KBM-7 (cell line): ENCODE results near the gene PAX7.

Experiments
- DNase-seq: peaks from one replicate; pipeline ENCODE4 v3.0.0-alpha.2; 2015
- in situ Hi-C: fragments of 300-500 bp; cut with MboI; formaldehyde crosslinking; loops from 2 replicates; pipeline ENCODE4 v1.14.3; 2020; ENCODE audit warnings: low sequenced_read_pairs, low pct_unique_long_range_greater_than_20kb, mixed read lengths

PAX7 gene

DNA sequence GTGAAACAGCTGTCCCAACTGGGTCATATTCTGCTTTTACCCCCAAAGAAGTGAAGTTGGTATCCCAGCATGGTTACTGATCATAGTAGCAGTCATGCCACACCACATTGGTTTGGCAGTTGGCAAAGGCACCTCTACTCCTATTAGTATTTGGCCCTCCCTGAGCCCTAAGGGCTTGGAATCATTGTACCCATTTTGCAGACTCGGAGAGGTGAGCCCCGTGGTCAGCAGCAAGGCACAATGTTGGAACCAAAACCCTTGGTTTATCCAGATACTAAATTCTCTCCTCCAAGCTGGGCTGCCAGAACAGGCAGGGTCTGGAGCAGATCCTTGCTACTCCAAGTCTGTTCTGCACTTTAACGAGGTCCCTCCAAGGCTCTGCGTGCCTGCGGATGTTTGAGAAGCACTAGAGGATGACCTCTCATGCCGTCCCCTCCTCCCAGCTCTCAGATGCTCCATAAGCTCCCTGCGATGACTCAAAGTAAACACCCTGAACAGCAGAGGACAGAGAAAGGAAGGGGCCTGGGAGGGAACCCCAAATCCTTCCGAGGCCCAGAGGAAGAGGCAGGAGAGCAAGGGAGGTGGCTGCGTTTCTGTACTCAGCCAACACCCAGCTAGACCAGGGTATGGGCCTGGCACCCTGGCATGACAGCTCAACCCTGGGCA is 89.3 kb downstream of the PAX7 start:
- no peak for DNase-seq
- in situ Hi-C loops: no loop called here

DNA sequence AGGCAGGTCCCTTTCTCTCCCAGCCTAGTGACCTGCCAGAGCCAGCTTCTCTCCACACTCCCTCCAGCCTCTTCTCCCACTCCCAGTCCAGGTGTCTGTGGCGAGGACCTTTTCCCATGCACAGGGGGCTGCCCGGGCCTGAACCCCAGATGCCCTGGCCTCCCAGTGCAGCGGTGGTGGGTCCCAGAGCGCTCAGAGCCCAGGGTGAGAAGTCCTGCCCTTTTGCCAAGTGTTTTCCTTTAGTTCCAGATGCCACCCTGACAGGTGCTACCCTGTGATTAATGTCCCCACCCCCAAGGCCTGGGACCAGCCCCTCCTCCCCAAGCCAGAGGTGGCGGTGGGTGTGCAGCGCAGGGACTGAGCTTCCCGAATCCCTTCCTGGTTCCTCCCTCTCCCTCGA is 90.4 kb downstream of the PAX7 start:
- DNase-seq: no peak
- in situ Hi-C loops: no loop called here

DNA sequence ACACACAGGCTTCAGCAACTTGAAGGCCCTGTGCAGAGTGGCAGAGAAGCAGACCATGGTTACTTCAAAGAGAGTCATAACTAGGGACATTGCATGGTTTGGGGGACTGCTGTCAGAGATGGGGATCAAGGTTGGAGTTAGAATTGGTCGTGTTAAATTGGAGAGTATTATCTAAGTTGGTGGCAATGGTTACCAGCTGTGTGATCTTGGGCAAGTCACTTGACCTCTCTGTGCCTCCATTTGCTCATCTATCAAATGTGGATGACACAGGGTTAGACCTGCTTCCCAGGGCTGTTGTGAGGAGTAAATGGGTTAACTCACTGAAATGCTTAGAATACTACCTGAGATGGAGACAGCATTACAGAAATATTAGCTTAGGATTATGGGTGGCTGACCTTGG is 91.1 kb downstream of the PAX7 start:
- in situ Hi-C loops: no loop called here
- no peak for DNase-seq

DNA sequence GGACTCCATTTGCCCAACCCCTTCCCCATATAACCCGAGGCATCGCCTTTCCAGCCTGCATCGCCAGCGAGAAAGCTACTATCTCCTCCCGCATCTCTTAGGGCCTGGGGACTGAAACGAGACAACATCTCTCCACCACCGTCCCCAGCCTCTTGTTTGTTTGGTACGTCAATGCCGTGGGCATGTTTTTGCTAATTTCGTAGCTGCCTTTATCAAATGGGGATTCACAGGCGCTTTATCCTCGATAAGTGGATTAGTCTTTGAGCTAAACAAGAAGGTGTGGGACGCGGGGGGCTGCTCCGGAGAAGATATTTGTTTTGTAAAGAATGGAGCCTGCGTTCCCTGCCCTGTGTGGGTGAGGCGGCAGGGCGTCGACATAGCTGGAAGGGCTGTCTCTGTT is 91.6 kb downstream of the PAX7 start:
- DNase-seq: no peak
- in situ Hi-C loops: no loop called here

DNA sequence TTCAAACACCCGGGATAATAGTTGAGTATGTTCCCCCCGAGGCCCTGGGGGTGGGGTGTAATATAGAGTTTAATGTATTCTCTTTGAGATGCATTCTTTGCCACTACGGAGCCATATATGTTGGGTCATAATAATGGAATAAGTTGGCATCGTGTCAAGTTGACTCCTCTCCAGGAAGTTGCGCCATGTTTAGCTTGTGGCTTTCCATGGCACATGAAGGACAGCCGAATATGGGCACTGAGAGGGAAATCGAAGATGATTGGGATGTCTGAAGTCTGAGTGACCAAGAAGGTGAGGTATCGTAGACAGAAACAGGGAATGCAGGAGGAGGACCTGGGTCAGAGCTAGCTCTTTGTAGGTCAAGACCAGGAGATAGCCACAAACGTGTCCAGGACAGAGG is 92.6 kb downstream of the PAX7 start:
- in situ Hi-C loops: no loop called here
- no peak for DNase-seq

DNA sequence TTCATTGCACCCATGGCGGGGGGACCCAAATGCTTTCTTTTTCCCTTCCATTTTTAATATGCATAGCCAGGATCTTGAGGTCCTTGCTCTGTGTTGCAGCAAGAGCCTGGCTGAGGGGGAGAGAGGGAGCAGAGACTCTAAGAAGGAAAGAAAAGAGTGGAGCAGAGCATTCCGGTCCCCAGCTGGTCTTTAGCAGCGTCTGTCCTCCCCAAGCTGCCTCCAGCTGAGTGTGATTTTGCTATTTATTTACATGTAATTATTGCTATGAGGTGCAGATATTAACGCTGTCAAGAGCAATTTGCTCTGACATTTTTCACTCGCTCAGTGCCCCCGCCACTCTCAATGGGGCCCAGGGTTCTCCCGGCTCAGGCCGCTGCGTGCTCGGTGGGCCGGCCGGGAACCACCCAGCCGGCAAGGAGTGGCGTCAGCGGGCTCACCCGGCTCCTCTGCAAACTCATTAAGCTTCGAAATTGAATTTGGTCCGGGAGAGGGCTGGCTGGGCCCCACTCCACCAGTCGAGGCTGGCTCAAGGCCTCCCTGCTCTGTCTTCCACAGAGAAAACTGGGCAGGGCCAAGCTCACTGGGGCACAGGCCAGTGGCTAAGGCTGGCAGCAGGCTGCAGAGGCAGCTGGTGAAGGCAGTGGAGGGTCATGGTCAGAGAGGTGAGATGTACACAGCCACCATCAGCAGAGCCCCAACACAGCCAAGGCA is 93.2 kb downstream of the PAX7 start:
- in situ Hi-C loops: no loop called here
- no peak for DNase-seq

DNA sequence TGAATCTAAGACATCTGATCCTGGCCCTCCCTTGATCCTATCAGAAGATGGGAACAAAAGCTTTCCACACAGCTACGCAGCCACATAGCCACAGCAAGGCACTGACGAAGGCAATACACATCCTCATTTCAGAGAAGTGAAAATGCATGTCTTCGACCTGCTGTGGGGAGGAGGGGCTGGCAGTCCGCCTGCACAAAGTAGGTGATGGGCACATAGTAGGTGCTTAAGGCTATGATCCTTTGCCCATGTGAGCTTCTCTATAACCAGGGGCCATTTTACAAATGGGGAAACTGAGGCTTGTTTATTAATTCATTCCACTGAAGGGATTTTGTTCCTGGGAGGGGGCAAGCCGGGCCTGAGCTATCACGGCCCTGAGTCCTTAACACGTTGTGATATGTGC is 94.2 kb downstream of the PAX7 start:
- in situ Hi-C loops: no loop called here
- no peak for DNase-seq

DNA sequence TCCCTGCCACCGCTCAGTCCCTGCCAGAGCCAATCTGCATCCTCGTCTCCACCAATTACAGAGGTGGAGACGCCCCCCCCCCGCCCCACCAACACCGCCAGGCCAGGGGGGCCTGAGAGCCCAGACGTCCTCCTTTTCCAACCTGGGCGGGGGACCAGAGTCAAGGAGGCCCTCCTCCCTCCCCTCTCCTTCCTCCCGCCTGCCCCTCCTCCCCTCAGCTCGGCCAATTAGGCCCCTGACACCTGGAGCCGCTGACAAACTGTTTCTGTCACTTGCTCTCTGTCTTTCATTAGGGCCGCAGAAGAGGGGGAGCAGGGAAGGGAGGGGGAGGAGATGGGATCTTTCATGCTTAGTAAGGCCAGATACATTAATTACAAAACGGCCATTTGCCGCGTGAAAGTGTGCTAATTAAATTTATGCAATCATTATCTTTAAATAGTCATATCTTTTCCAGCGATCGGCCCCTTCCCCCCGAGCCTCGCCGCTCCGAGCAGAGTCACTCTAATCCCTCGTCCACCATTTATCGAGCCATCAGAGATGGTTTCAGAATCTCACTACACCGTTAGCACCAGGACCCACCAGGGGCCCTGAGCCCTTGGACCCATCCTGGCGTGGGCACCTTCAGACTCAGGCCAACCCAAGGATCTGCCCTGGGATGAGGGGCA is 94.7 kb downstream of the PAX7 start:
- in situ Hi-C loops: no loop called here

DNA sequence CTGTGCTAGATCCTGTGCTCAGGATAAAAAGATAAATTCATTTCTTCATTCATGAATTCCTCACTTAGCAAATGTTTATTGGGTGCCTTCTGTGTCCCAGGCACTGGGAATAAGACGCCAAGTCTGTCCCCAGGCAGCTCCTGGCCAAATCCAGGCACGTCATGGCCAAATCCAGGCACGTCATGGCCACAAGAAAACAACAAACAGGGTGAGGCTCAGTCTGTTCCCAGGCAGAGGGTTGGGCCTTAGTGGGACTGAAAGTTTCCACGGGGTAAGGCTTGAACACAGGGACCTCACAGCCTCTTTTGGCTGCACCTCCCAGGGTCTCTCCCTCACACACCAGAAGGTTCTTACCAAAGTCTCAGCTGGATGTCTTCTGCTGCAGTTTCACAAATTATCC is 95.7 kb downstream of the PAX7 start:
- in situ Hi-C loops: no loop called here

More for the DNA sequence above, 94.7 kb downstream of the PAX7 start:
- DNase-seq: no peak

DNA sequence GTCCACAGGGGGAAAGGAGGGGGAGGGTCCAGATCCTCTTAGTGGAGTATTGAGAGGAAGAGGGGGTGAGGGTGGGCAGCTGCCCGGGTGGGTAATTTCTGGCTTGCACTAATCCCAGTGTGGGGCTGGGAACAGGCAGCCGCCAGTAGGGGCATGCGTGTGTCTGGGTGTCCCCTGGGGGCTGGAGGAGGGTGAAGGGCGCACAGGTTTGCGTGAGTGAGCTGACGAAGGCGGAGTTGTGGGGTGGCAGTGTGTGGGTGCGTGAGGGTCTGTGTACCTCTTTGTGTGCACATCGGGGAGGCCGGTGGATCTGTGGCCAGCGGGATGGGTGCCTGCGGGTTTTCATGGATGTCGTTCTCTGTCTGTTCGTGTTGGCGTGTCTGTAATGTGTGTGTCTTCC is 97.3 kb downstream of the PAX7 start:
- no peak for DNase-seq
- in situ Hi-C loops: no loop called here

More for the DNA sequence above, 95.7 kb downstream of the PAX7 start:
- DNase-seq: no peak

DNA sequence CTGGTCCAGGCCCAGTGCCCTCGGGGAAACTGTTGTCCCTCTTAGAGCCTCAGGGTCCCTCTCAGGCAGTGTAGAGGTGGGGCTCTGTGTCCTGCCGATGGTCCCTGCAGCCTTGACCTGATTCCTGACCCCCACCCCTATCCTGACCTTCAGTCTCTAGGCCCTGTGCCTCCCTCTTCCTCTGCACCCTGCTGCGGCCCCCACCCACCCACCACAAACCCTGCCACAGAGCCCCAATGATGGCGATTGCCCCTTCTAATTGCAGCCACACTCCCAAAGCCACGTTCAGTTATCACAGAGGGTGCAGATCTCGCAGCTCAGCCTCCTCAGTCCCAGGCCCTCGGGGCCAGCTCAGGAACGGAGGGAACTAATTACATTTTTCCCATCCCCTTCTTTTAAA is 99.7 kb downstream of the PAX7 start:
- in situ Hi-C loops: no loop called here
- no peak for DNase-seq

DNA sequence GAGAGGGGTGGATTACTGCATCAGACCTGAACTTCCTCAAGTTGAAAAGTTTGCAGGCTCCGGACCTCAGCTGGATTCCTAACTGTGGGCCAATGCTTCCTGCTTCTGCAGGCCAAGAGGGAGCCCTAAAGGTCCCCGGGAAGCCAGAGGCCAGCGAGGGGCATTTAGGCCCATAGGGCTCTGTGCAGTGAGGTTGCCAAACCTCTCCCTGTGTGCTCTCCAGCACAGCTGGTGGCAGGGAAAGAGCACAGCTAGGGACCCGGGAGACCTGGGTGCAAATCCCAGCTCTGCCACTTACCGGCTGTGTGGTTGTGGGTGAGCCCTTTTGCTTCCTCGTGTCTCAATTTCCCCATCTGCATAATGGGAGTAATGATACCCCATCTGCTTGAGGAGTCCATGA is 100.5 kb downstream of the PAX7 start:
- DNase-seq: no peak
- in situ Hi-C loops: no loop called here

DNA sequence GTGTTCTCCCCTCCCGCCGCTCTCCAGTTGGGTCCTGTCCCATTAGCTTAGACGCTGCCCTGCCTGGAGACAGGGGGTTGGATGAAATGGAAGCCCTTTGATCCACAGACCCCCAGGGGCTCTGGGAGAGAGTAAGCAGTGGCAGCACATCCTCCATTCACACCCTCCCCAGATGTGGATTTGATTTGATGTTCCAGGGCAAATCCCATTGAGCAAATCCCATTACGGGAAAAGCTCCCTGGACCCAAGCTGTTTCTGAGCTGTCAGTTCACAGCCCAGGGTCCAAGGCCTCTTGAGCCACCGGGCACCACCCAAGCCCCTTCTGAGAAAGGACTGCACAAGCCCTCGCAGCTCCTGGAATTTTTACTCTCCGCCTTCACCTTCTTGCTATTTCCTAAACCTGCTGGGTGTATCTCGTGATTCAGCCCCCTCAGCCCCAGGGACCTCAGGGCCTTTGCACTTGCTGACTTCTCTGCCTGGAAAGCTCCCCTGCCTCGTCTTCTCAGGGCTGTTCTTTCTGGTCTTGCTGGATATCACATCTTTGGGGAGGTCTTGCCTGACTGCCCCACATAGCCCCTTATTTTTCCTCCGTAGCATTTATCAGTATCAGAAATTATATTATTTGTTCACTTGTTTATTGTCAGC is 101.1 kb downstream of the PAX7 start:
- in situ Hi-C loops: no loop called here
- no peak for DNase-seq

DNA sequence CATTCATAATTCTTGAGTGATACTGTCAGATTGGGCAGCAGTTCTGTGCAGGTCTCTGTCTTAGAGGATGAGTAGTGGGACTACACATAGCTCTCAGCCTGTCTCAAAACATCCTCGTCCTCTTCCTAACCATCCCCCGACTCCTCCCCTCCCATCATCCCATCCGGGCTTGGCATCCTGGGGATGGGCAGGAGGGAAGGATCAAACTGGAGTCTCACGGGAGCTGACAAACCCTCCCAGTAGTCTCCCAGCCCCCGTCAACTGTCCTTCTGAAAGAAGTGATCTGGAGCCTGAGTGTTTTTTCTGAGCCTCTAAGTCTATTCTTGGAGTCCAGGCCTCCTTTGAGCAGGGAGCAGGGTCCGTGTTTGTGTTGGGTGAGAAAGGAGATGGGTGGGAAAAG is 102.0 kb downstream of the PAX7 start:
- DNase-seq: no peak
- in situ Hi-C loops: no loop called here

DNA sequence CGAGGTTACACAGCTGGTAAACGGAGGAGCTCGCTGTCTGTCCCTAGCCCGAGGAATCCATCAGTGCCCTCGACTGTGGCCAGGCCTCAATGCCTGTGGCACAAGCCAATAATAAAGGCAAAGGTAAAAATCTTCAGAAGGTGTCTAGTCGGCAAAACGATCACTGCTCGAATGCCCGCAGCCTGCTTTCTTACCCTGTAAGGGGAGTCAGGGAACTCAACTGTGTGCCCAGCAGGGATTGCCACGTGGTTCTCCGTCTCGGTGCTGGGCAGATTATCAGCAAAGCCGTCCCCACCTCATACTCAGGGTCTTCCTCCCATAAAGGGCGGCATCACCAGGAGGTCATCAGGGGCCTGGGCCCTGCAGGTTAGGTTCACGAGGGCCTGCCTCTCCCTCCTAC is 103.4 kb downstream of the PAX7 start:
- in situ Hi-C loops: no loop called here
- no peak for DNase-seq

DNA sequence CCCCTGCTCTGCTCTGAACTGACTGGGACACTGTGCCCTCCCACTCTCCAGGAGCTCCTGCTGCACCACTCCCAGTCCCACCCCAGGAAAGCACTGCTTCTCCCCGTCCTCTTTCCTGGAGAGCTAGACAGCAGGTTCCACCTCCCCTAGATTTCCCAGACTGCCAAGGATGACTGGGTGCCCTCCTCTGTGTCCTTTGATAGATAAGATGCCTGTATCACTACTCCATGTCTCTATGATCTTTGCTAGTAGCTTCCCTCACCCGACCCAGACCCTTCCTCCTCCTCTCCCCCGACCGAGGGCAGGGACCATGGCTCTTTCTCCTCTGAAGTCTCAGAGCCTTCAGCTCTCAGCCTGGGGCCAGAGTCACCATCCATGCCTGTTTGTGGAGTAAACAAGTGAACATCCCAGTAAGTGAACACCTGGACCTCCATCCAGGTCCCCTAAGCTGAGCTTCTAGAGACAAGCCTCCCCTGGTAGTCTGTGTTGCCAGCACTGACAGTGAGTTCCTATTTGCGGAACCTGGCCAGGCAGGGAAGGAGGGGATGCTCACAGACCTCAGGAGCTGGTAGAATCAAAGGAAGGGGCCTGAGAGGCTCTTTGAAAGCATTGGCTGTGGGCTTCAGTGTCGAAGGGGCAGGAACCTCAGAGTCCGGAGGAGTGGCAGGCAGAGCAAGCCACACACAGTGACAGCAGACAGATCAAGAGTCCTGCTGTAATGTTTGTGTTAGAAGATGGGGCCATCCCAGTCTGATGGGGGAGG is 104.0 kb downstream of the PAX7 start:
- no peak for DNase-seq
- in situ Hi-C loops: no loop called here

DNA sequence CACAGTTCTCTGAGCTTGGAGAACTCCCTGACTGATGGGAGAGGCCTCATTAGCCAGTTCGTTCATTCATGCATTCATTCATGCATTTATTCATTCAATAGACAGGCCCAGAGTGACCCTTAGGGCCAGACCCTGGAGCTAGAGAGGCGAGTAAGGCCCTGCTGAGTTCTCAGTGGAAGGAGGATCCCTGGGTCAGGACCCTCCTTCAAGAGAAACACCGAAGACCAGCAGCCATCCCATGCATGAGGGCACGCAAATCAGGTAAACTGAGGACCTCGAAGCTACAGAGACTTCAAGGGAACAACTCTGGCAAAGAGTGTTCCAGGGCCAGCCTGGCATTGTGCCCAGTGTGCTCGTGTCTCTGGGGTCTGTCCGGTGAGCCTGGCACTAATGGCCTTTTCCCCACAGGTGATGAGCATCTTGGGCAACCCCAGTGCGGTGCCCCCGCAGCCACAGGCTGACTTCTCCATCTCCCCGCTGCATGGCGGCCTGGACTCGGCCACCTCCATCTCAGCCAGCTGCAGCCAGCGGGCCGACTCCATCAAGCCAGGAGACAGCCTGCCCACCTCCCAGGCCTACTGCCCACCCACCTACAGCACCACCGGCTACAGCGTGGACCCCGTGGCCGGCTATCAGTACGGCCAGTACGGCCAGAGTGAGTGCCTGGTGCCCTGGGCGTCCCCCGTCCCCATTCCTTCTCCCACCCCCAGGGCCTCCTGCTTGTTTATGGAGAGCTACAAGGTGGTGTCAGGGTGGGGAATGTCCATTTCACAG is 104.8 kb downstream of the PAX7 start:
- no peak for DNase-seq
- in situ Hi-C loops: no loop called here

DNA sequence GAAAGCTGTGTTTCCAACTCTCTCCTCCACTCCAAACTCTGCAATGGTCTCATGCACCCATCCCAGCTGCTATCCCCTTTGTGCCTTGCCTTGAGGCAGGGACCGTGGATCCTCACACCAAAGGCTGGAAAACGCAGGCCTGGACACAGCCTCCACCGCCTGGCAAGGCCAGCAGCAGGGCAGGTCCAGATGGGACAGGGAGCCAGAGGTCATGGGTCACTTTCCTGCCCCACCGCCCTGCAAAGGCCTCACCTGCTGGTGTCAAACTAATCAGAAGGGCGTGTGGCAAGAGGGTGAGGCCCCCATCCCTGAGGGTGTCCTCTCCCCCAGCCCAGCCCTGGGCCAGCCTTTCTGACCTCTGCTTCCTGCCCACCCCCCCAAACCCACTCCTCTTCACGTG is 106.3 kb downstream of the PAX7 start:
- in situ Hi-C loops: no loop called here

DNA sequence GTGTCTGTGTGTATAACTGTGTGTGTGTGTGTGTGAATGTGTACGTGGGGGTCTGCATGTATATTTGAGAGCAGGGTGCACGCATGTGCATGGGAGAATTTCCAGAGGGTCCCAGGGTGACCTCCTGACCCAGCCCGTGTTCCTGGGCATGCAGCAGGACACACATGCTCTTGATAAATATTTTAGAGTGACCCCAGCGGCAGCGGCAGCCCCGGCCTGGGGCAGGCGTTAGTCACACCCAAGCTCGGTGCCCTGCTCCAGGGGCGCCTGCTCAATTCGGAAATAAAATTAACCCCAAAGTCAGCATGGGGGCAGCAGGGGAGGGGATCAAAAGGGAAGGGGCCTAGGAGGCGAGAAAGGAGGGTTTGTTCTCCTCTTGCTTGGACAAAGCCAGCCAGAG is 107.5 kb downstream of the PAX7 start:
- no peak for DNase-seq
- in situ Hi-C loops: no loop called here

More for the DNA sequence above, 106.3 kb downstream of the PAX7 start:
- no peak for DNase-seq
